MG63 (cell line): ENCODE results near the gene USP17L29. TPM values are rescaled to one million over a fixed set of nuclear protein-coding genes. Genes with fewer than 3 reads are reported as not detected.

ENCODE experiments used
- total RNA-seq: library from RNA; depleted of rRNA; stranded (reverse); fragments of >200 nt; shearing (Covaris generic); gene quantifications from 2 replicates; pipeline ENCODE4 v1.2.3, GENCODE V29; 2014; ENCODE audit warnings: low replicate concordance; rRNA removed

The USP17L29 gene
- total RNA-seq, 1 experiment from 2014 or later, result not detected

Other genes starting within 250 kb of the USP17L29 start
- gene FAM90A26, start 183.2 kb upstream of the USP17L29 start, total RNA-seq, result not detected in 2 replicates
- not detected in 2 replicates for gene USP17L10, start 143.0 kb upstream of the USP17L29 start, total RNA-seq
- gene USP17L11, start 138.2 kb upstream of the USP17L29 start, total RNA-seq, result not detected in 2 replicates
- gene USP17L12, start 133.5 kb upstream of the USP17L29 start, total RNA-seq, result not detected in 2 replicates
- not detected in 2 replicates for gene USP17L13, start 128.7 kb upstream of the USP17L29 start, total RNA-seq
- not detected in 2 replicates for gene USP17L15, start 119.3 kb upstream of the USP17L29 start, total RNA-seq
- gene USP17L17, start 109.8 kb upstream of the USP17L29 start, total RNA-seq, result not detected in 2 replicates
- gene USP17L18, start 105.0 kb upstream of the USP17L29 start, total RNA-seq, result not detected in 2 replicates
- not detected in 2 replicates for gene USP17L19, start 100.3 kb upstream of the USP17L29 start, total RNA-seq
- gene USP17L20, start 95.5 kb upstream of the USP17L29 start, total RNA-seq, result not detected in 2 replicates
- gene USP17L21, start 90.8 kb upstream of the USP17L29 start, total RNA-seq, result not detected in 2 replicates
- gene USP17L22, start 86.0 kb upstream of the USP17L29 start, total RNA-seq, result not detected in 2 replicates
- gene USP17L24, start 28.5 kb upstream of the USP17L29 start, total RNA-seq, result not detected in 2 replicates
- gene USP17L25, start 23.7 kb upstream of the USP17L29 start, total RNA-seq, result not detected in 2 replicates
- not detected in 2 replicates for gene USP17L26, start 19.0 kb upstream of the USP17L29 start, total RNA-seq
- not detected in 2 replicates for gene USP17L5, start 14.2 kb upstream of the USP17L29 start, total RNA-seq
- not detected in 2 replicates for gene USP17L27, start 9.5 kb upstream of the USP17L29 start, total RNA-seq
- not detected in 2 replicates for gene USP17L28, start 4.7 kb upstream of the USP17L29 start, total RNA-seq
- gene USP17L30, start 9.5 kb downstream of the USP17L29 start, total RNA-seq, result not detected in 2 replicates
- not detected in 2 replicates for gene DEFB131A, start 90.8 kb downstream of the USP17L29 start, total RNA-seq